ENCODE results near the gene BCKDHA. TPM values are rescaled to one million over a fixed set of nuclear protein-coding genes. Genes with fewer than 3 reads are reported as not detected.
"Not testable (repeated sequence)": the region's sequence is repeated elsewhere in the genome, so short reads cannot be mapped to it uniquely, and the experiment has no call there.

The BCKDHA gene
- total RNA-seq, 2 experiments from 2014 or later, result 21.3 to 28.0 TPM

- Mint-ChIP-seq H3K9me3 (no peaks in the 10 kb centered on the region), H3K27me3 (no peaks in the 10 kb centered on the region), H3K4me3 (no peak overlapping the region), H3K4me1 (peaks cover 16% of the 10 kb centered on the region), H3K36me3 (peaks cover 8% of the 10 kb centered on the region), H3K27ac (no peak overlapping the region)
- no peak for DNase-seq
These were observed 26.9 kb downstream of the BCKDHA start for GRCh38 chr19:41424335-41425173.

DNA sequence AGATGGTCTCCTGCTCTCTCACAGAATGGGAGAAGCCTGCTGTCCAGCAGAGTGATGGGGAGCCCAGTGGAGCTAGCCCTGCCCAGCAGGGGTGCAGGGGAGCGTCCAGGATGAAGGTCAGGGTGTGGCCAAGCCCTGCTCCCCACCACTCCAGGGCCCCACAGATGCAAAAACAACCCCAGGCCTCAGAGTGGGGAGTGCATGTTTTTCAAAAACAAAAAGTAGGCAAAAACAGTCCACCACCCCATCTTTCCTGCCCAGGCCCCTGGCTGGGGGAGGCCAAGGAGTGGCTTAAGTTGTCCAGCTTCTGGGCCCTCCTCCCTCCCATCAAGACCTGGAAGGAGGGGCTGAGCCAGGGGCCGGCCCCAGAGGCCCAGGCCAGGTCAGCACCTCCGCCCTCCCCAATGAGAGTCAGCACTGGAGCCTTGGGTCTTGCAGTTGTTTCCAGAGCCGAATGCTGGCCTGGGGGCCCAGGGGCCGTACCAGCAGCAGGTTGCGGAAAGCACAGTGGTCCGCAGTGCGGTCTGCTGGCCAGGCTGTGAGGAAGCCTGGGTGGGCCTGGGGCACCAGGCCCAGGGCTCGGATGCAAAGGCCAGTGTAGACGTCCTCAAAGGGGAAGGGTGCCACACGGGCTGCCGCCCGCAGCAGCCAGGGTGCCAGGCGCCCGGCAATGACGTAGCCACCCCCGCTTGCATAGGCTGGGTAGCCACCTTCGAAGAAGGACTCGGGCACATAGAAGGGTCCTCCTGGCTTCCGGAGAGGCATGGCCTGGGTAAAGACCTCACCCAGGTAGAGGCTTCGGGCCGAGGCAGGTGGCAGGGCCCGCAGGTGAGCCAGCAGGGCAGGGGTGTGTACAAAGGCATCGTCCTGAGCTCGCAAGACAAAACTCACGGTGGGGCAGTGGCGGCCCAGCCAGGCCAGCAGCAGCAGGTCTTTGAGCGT is 27.8 kb downstream of the BCKDHA start:
- Mint-ChIP-seq H3K9me3 (no peaks in the 10 kb centered on the region), H3K4me1 (peaks cover 16% of the 10 kb centered on the region), H3K36me3 (peaks cover 10% of the 10 kb centered on the region), H3K27ac (no peak overlapping the region), H3K27me3 (no peaks in the 10 kb centered on the region), H3K4me3 (no peak overlapping the region)
- DNase-seq, result no peak

DNA sequence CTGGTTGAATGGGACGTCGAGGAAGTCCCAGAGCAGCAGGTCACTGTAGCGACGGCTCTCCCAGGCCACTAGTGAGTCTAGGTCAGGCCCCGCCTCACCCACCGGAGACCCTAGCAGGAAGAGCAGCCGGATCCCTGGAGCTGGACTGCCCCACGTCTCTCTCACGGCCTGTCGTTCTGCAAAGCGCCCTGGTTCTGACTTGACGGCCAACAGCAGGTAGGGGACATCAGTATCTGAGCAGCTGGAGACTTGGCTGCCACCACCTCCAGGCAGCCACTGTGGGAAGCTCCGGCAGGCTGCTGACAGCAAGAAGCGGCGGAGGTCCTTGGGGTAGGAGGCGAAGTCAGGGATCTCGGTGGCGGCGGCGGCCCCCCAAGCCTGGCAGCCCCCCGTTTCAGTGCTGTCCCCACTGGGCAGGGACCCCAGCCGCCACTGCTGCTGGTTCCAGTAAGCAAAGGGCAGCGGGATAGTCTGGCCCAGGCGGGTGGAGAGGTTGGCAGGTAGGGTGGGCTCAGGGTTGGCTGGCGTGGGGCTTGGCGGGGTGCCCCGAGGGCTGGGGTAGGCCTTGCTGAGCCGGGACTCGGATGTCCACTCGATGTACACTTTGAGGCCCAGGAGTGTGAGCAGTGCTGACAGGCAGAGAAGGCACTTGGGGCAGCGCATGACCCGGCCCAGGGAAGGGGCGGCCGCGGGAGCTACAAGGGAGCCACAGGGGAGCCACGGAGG is 28.7 kb downstream of the BCKDHA start:
- Mint-ChIP-seq H3K27ac (peak overlapping the region; percentile 61), H3K36me3 (peaks cover 9% of the 10 kb centered on the region), H3K4me3 (no peak overlapping the region), H3K27me3 (no peaks in the 10 kb centered on the region), H3K4me1 (peaks cover 16% of the 10 kb centered on the region), H3K9me3 (no peaks in the 10 kb centered on the region)
- DNase-seq, result no peak

- peak within 1 kb of the TSS; percentile 78 for H3K27ac Mint-ChIP-seq
These were observed 29.5 kb downstream of the BCKDHA start, which contains the start of gene B3GNT8 for GRCh38 chr19:41426952-41427646. B3GNT8 (minus strand) TSS chr19:41427374; CDS start chr19:41426778, 596 bp downstream.

GRCh38 chr19:41427647-41428480 is 30.2 kb downstream of the BCKDHA start:
- DNase-seq, result peak; percentile 21
- peaks cover 10% of the 10 kb centered on the region for H3K36me3 Mint-ChIP-seq
- peak overlapping the region; percentile 66 for H3K4me3 Mint-ChIP-seq
- peak overlapping the region; percentile 78 for H3K27ac Mint-ChIP-seq
- no peaks in the 10 kb centered on the region for H3K27me3 Mint-ChIP-seq
- H3K9me3 Mint-ChIP-seq, result no peaks in the 10 kb centered on the region
- peaks cover 16% of the 10 kb centered on the region for H3K4me1 Mint-ChIP-seq

More at GRCh38 chr19:41426952-41427646, 29.5 kb downstream of the BCKDHA start, which contains the start of gene B3GNT8:
- H3K36me3 Mint-ChIP-seq, result peaks cover 9% of the 10 kb centered on the region
- peak within 1 kb of the TSS; percentile 66 for H3K4me3 Mint-ChIP-seq
- peak; percentile 63 for DNase-seq
- H3K27me3 Mint-ChIP-seq, result no peaks in the 10 kb centered on the region
- H3K9me3 Mint-ChIP-seq, result no peaks in the 10 kb centered on the region
- peaks cover 16% of the 10 kb centered on the region for H3K4me1 Mint-ChIP-seq

DNA sequence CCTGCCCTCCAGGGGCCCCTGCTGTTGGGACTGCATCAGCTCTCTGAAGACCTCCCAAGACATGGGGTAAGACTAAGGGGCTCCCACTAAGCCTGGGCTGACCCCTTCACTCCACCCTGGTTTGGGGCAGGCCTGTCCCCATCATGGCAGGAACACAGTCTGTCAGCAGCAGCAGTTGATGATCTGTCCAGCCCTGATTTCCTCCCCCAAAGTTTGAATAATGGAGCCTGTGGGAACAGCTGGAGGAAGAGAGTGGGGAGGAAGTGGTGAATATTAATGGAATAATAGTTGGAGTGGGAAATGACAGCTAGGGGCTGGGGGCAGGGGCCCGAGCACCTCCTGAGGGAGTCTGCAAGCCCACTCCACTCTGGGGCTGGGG is 30.9 kb downstream of the BCKDHA start:
- peaks cover 16% of the 10 kb centered on the region for H3K4me1 Mint-ChIP-seq
- no peaks in the 10 kb centered on the region for H3K9me3 Mint-ChIP-seq
- H3K4me3 Mint-ChIP-seq, result peak overlapping the region; percentile 19
- no peaks in the 10 kb centered on the region for H3K27me3 Mint-ChIP-seq
- DNase-seq, result no peak
- H3K27ac Mint-ChIP-seq, result no peak overlapping the region
- peaks cover 10% of the 10 kb centered on the region for H3K36me3 Mint-ChIP-seq

DNA sequence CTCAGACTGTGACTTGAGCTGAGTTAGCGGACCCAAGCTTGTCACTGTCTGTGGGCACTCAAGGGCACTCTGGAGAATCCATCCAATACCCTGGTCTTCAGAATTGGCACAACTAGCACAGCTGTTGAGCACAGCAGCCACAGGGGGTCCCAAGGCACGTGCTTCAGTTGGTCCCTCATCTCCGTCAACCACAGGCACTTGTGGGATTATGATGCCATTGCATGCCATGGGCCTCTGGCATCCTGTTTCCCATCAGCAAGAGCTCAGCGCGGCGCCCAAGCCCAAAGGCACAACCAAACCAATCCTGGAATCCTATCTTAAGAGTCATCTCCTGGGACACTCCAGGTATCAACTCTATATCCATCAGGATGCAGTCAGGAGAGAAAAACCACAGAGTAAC is 33.3 kb downstream of the BCKDHA start:
- H3K4me3 Mint-ChIP-seq, result no peak overlapping the region
- peaks cover 10% of the 10 kb centered on the region for H3K36me3 Mint-ChIP-seq
- no peak for DNase-seq
- H3K9me3 Mint-ChIP-seq, result no peaks in the 10 kb centered on the region
- H3K27ac Mint-ChIP-seq, result no peak overlapping the region
- peaks cover 16% of the 10 kb centered on the region for H3K4me1 Mint-ChIP-seq
- no peaks in the 10 kb centered on the region for H3K27me3 Mint-ChIP-seq

DNA sequence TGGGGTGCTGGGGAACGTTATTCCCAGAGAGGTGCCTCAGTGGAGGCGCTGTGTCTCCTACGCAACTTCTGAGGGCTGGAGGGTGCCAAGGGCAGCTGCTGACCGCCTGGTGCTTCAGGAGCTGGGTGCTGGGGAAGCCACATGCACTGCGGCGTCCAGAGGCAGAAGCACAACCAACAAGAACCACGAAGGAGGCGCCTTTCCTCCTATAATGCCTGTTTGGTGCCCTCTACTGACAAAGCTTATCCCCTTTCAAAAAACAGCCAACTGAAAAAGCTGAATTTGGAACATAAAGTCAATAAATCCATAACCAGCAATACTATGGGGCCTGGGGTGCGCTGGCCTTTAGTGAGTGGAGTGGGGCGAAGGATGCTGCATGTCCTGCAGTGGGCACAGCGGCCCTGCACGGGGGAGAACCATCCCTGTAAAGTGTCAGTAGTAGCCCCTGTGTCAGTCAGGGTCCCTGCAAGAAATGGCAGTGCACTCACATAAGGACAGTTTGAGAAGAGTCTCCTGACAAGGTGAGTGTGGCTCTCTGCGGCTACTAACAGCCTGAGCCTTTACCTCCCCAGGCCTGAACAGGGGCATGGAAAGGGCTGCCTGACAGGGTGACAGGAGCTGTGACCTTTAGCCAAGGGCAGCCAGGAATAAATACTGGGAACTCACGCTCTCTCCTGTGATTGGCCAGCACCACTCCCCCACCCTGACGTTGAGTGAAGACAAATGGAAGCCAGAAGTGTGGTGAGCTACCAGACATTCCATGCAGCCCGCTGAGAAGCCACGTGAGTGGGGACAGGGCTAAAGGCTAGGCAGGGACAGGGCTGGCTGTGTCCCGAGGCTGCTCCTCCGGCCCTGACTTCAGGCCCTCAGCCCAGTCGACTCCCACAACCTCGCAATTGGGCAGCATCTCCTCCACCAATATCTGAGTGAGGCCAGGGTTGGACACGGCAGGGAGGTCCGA is 34.1 kb downstream of the BCKDHA start:
- Mint-ChIP-seq H3K36me3 (peaks cover 12% of the 10 kb centered on the region), H3K4me1 (peaks cover 15% of the 10 kb centered on the region), H3K27me3 (no peaks in the 10 kb centered on the region), H3K4me3 (no peak overlapping the region), H3K9me3 (no peaks in the 10 kb centered on the region), H3K27ac (no peak overlapping the region)
- no peak for DNase-seq

GRCh38 chr19:41433171-41433570 is 35.6 kb downstream of the BCKDHA start:
- H3K4me3 Mint-ChIP-seq, result no peak overlapping the region
- H3K36me3 Mint-ChIP-seq, result peaks cover 14% of the 10 kb centered on the region
- DNase-seq, result no peak
- no peaks in the 10 kb centered on the region for H3K27me3 Mint-ChIP-seq
- H3K4me1 Mint-ChIP-seq, result peaks cover 4% of the 10 kb centered on the region
- no peak overlapping the region for H3K27ac Mint-ChIP-seq
- no peaks in the 10 kb centered on the region for H3K9me3 Mint-ChIP-seq

DNA sequence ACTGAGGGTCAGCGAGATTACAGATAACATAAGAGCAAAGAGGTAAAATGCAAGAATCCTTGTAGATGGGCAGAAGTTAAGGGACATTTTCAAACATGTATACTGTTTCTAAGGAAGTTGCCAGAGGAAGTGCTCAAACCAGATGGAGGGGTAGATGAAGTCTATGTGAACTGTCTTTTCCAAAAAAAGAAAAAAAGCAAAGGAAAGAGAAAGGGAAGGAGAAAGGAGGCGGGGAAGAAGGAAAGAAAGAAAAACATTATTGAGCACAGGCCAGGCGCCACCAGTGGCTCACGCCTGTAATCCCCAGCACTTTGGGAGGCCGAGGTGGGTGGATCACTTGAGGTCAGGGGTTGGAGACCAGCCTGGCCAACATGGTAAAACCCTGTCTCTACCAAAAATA is 36.8 kb downstream of the BCKDHA start:
- DNase-seq, result no peak
- H3K36me3 Mint-ChIP-seq, result peaks cover 17% of the 10 kb centered on the region
- no peaks in the 10 kb centered on the region for H3K9me3 Mint-ChIP-seq
- H3K27ac Mint-ChIP-seq, result no peak overlapping the region
- peaks cover 5% of the 10 kb centered on the region for H3K4me1 Mint-ChIP-seq
- H3K4me3 Mint-ChIP-seq, result no peak overlapping the region
- no peaks in the 10 kb centered on the region for H3K27me3 Mint-ChIP-seq

DNA sequence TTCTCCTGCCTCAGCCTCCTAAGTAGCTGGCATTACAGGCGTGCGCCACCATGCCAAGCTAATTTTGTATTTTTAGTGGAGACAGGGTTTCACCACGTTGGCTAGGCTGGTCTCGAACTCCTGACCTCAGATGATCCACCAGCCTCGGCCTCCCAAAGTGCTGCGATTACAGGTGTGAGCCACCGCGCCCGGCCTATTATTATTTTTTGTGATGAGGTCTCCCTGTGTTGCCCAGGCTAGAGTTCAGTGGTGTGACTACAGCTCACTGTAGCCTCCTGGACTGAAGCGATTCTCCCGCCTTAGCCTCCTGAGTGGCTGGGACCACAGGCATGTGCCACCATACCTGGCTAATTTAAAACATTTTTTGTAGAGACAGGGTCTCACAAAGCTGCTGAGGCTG is 37.8 kb downstream of the BCKDHA start:
- H3K4me1 Mint-ChIP-seq, H3K4me3 Mint-ChIP-seq, H3K27ac Mint-ChIP-seq, H3K27me3 Mint-ChIP-seq, H3K9me3 Mint-ChIP-seq, DNase-seq: not testable (repeated sequence)
- peaks cover 13% of the 10 kb centered on the region for H3K36me3 Mint-ChIP-seq

- Mint-ChIP-seq H3K4me1 (peaks cover 8% of the 10 kb centered on the region), H3K27me3 (no peaks in the 10 kb centered on the region), H3K4me3 (no peak overlapping the region), H3K36me3 (peaks cover 13% of the 10 kb centered on the region), H3K27ac (no peak overlapping the region), H3K9me3 (no peaks in the 10 kb centered on the region)
- no peak for DNase-seq
These were observed 38.5 kb downstream of the BCKDHA start for GRCh38 chr19:41435936-41436673.
